ENCODE data around the gene GPRASP1.
"Not testable (repeated sequence)": the region's sequence is repeated elsewhere in the genome, so short reads cannot be mapped to it uniquely, and the experiment has no call there.

Gene GPRASP1

GRCh38 chrX:102651242-102652011, at the start of gene GPRASP1:
Gene GPRASP1 (plus strand): TSS chrX:102651483. CDS start chrX:102653914, 2,431 bp downstream.
- DNase-seq = no peak

GRCh38 chrX:102604327-102604726, 47.0 kb upstream of the GPRASP1 start:
- no peak for DNase-seq

GRCh38 chrX:102606115-102606514, 45.2 kb upstream of the GPRASP1 start:
- DNase-seq = no peak

GRCh38 chrX:102610905-102611304, 40.4 kb upstream of the GPRASP1 start:
- DNase-seq = no peak

DNA sequence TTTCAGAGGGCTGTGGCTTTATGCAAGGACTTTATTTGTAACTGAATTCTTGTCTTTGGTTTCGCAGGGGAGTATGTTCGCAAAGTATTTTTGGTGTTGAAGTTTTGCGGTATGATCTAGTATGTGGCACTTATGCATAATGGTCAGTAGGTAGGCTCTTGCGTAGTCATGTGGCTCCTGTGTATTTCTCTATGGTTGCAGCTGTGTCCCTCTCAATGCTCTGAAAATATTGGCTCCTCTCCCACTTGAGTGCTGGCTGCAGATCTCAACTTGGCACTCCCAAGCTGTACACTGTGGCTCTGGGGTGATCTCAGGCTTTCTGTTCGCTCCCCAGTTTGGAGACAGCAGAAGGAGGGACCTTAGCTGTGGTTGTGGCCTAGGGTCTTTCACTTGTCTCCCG, 27.2 kb upstream of the GPRASP1 start:
- no peak for DNase-seq

DNA sequence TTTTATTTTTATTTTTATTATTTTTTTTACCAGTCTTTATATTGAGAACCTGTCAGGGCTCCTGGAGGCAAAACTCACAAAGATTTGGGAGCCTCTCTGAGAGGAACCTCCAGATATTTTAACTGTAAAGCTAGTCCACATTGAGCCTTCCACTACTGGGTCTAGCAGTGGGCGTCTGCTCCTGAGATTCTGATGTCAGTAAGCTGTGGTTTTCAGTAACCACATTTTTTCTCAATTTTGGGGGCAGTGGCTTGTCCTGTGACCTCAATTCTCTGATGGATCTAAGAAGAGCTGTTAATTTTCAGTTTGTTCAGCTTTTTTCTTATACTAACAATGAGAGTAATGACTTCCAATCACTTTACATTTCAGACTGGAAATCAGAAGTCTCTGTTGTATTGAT, 23.6 kb upstream of the GPRASP1 start:
- no peak for DNase-seq

- no peak for DNase-seq
Observed at GRCh38 chrX:102637561-102637960, 13.7 kb upstream of the GPRASP1 start.

- no peak for DNase-seq
Observed at GRCh38 chrX:102650903-102651241, 411 bp upstream of the GPRASP1 start.

- DNase-seq = no peak
Observed at GRCh38 chrX:102652031-102652688, 877 bp downstream of the GPRASP1 start.

GRCh38 chrX:102654696-102655095, 3.4 kb downstream of the GPRASP1 start:
- DNase-seq = no peak

DNA sequence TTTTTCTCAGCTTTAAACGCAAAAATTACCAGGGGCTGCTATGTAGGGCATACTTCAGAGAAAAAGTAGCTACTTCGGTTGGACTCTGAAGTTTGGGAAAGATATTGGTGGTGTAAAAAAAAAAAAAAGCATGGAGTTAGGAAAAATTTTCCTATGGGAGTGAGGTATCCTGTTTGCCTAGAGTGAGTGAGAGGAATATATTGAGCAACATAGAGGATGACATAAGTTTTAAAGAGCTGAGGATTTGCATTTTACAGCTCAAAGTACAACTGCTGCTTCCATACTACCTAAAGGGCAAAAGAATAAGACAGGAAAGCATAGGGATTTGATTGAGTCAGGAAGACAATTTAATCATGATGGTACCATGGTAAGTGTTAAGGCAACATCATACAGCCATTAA, 7.3 kb downstream of the GPRASP1 start:
- no peak for DNase-seq

GRCh38 chrX:102659790-102660757, 8.8 kb downstream of the GPRASP1 start:
- peak; percentile 14 for DNase-seq

- not testable (repeated sequence) for DNase-seq
Observed at GRCh38 chrX:102663820-102664219, 12.5 kb downstream of the GPRASP1 start.

- not testable (repeated sequence) for DNase-seq
Observed at GRCh38 chrX:102667034-102667433, 15.8 kb downstream of the GPRASP1 start.

DNA sequence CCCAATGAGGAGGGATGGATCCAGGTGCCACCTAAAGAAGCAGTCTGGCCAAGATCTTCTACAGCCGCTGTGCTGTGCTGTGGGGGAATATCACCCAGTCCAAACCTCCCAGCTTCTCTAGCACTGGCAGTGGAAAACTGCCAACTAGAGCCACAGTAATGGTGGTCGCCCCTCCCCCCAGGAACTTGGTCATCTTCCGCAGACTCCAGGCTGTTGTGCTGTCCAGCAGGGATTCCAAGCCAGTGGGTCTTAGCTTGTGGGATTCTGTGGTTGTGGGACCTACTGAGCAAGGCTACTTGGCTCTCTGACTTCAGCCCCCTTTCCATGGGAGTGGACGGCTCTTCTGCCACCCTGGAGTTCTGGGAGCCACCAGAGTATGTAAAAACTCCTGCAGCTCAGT, 18.2 kb downstream of the GPRASP1 start:
- no peak for DNase-seq

DNA sequence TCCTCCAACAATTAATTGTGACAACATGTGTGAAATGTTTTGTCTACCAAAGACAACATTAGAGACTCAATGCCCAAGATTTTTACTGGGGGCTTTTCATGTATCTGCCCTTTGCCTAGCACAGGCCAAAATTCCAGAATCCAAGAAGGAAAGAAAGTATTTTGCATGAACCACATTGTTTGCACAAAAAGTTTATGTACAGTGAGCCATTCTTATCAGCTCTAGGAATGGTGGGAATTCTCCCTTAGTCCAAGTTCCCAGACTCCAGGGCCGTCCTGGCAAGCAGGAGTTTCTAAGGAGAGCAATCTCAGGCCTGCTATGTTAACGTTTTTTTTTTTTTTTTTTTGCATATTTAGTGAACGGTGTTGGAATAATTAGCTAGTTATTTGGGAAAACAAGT, 21.6 kb downstream of the GPRASP1 start:
- DNase-seq = no peak

- DNase-seq = not testable (repeated sequence)
Observed at GRCh38 chrX:102677479-102677878, 26.2 kb downstream of the GPRASP1 start.

DNA sequence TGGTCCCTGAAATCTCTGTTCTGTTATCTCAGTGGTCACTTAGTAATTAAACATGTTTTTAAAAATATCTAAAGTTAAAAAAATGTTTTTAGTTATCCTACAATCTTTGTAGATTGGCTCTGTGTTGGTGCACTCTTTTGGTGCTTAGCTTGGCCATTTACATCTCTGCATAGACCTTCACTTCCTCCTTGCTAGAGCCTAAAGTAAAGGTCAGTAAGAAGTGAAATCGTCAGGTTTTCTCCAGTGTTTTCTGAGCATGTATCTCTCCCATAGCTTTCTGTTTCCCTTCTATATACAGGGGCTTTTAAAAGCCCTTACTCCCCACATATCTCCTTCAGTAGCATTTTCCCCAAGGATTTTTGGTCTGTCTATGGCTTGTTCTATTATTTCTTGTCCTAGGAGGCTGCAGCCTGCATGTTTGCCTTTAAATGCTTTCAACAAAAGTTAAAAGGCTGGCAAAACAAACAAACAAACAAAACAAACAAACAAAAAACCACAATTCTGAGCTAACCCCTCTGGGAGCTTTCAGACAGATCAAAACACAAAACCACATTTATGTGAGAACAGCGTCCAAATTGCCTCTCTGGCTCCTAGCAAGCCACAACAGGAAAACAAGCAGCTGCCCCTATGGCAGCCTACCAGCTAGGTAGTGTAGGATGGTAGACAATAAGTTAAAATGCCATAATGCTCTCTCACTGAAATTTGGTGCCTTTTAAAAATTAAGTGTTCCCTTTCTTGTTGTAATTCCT, 33.7 kb downstream of the GPRASP1 start:
- DNase-seq = no peak

DNA sequence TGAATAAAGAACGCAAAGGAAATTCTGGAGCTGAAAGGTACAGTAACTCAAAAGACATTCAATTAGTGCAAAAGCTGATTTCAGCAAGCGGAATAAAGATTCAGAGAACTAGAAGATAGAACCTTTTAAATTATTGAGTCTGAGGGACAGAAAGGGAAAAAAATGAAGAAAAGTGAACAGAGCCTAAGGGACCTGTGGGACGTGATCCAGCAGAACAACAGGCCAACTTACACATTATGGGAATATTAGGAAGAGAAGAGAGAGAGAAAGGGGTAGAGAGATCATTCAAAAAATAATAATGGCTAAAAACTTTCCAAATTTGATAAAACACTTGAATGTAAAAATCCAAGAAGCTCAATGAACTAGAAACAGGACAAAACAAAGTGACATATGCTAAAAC, 43.5 kb downstream of the GPRASP1 start:
- no peak for DNase-seq

- DNase-seq = no peak
Observed at GRCh38 chrX:102696306-102696705, 45.0 kb downstream of the GPRASP1 start.

- DNase-seq = no peak
Observed at GRCh38 chrX:102697494-102697893, 46.2 kb downstream of the GPRASP1 start.
